Testis (tissue), 3 donors: ENCODE measurements around the gene SEC22A. TPM values are rescaled to one million over a fixed set of nuclear protein-coding genes. Genes with fewer than 3 reads are reported as not detected.

Source experiments
- DNase-seq: peaks from one replicate; pipeline ENCODE4 v3.0.0-alpha.2; 2019
- H3K27ac ChIP-seq, 2 donors: fragments of 200-600 bp; sonication (generic); one replicate each; pipeline ENCODE4 v1.5.1; 2019
- H3K27me3 ChIP-seq: fragments of 200-600 bp; sonication (generic); one replicate; pipeline ENCODE4 v1.5.1; 2019
- H3K36me3 ChIP-seq: fragments of 200-600 bp; sonication (generic); one replicate; pipeline ENCODE4 v1.5.1; 2017; ENCODE audit warnings: low read depth; ENCODE audit errors: missing control alignments
- H3K4me1 ChIP-seq: fragments of 200-600 bp; sonication (generic); one replicate; pipeline ENCODE4 v1.5.1; 2019
- H3K4me3 ChIP-seq, 2 donors: fragments of 200-600 bp; sonication (generic); one replicate each; pipeline ENCODE4 v1.5.1; 2017 to 2019
- H3K9me3 ChIP-seq: fragments of 200-600 bp; sonication (generic); one replicate; pipeline ENCODE4 v1.5.1; 2017
- POLR2A ChIP-seq: fragments of 450-650 bp; IDR thresholded peaks from one replicate; pipeline ENCODE4 v1.6.1; 2017; ENCODE audit warnings: antibody characterized with exemption, mild to moderate bottlenecking, moderate library complexity
- WGBS, 2 donors: methylation state at CpG; one replicate each; pipeline ENCODE4 v1.1.5; 2018; 5-methylcytosine and 5-hydroxymethylcytosine counted together
- intact Hi-C: fragments of 100-400 bp; cut with DNase I; formaldehyde crosslinking; loops from one replicate; pipeline ENCODE4 v1.15.1; 2023; ENCODE audit warnings: low total_unique reads
- polyA plus RNA-seq: library from polyadenylated mRNA; stranded (reverse); fragments of 350-450 nt; fragmentation: Illumina TruSeq; extraction: RNeasy Lipid Tissue Mini Kit (QIAGEN cat#74804); gene quantifications from one replicate; pipeline ENCODE4 v1.2.3, GENCODE V29; 2014; ENCODE audit warnings: low read depth, low replicate concordance; ENCODE audit not compliant: insufficient read depth
- total RNA-seq, 2 donors: library from RNA; depleted of rRNA; stranded (reverse); fragments of >200 nt; gene quantifications; one replicate each; pipeline ENCODE4 v1.2.3, GENCODE V29; 2016
- TF ChIP-seq, protein P1 (sequence below), 3 experiments: fragments of 450-650 bp in 2 of 3; fragments of 200-600 bp in 1 of 3; sonication (generic) in 1 of 3; IDR thresholded peaks; one replicate each; pipeline ENCODE4 v1.5.1; 2016 to 2019; ENCODE audit warnings: antibody characterized with exemption in 3 of 3, mild to moderate bottlenecking in 2 of 3, moderate library complexity in 1 of 3

The SEC22A gene
- total and polyA plus RNA-seq, 3 donors from 2014 or later, result 52.0 to 59.6 (median 58.8) TPM

DNA sequence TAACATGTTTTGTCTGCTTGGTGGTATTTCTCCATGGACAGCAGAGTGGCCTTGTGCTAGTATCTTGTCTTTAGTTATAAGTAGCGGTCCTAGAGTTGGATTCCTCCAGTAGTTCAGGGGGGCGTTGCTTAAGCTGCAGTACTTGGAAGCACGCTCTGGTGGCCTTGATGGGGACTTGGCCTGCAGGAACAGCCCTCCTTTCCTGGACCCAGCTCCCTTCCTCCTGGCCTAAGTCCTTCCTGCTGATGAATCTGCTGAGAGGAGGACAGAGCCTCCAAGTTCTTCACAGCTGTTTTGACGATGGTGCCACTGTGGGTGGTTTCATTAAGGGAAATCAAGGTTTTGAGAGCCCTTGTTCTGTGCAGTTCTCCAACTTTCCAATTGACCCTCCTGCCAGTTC, 38.6 kb upstream of the SEC22A start:
- Histone ChIP-seq H3K4me3 (no peak overlapping the region), H3K9me3 (no peaks in the 10 kb centered on the region), H3K27ac (no peak overlapping the region), H3K27me3 (no peaks in the 10 kb centered on the region), H3K4me1 (peaks cover 7% of the 10 kb centered on the region), H3K36me3 (no peaks in the 10 kb centered on the region)
- TF ChIP-seq, protein P1, sequence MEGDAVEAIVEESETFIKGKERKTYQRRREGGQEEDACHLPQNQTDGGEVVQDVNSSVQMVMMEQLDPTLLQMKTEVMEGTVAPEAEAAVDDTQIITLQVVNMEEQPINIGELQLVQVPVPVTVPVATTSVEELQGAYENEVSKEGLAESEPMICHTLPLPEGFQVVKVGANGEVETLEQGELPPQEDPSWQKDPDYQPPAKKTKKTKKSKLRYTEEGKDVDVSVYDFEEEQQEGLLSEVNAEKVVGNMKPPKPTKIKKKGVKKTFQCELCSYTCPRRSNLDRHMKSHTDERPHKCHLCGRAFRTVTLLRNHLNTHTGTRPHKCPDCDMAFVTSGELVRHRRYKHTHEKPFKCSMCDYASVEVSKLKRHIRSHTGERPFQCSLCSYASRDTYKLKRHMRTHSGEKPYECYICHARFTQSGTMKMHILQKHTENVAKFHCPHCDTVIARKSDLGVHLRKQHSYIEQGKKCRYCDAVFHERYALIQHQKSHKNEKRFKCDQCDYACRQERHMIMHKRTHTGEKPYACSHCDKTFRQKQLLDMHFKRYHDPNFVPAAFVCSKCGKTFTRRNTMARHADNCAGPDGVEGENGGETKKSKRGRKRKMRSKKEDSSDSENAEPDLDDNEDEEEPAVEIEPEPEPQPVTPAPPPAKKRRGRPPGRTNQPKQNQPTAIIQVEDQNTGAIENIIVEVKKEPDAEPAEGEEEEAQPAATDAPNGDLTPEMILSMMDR (IDR thresholded peaks at IDR 0.05), result no peak
- no peak for TF ChIP-seq POLR2A
- DNase-seq, result peak; percentile 55
- 31 to 55% methylated on average over 4 of the region's 4 CpGs for WGBS, 2 donors
- intact Hi-C loops, result no loop called here

DNA sequence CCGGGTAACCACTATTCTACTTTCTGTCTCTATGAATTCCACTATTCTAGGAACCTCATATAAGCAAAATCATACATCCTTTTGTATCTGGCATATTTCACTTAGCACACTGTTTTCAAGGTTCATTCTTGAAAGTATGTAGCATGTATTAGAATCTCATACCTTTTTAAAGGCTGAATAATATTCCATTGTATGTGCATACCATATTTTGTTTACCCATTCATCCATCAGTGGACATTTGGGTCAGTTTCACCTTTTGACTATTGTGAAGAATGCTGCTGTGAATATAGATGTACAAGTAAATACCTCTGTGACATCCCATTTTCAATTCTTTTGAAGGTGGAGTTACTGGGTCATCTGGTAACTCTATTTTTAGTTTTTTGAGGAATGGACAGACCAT, 36.6 kb upstream of the SEC22A start:
- Histone ChIP-seq H3K27me3 (no peaks in the 10 kb centered on the region), H3K36me3 (no peaks in the 10 kb centered on the region), H3K9me3 (no peaks in the 10 kb centered on the region), H3K27ac (no peak overlapping the region), H3K4me1 (peaks cover 7% of the 10 kb centered on the region), H3K4me3 (no peak overlapping the region)
- intact Hi-C loops, result no loop called here
- no peak for TF ChIP-seq POLR2A
- TF ChIP-seq, protein P1 (IDR thresholded peaks at IDR 0.05), result no peak
- DNase-seq, result no peak
- 94 to 98% methylated on average over 1 of the region's 1 CpG for WGBS, 2 donors

DNA sequence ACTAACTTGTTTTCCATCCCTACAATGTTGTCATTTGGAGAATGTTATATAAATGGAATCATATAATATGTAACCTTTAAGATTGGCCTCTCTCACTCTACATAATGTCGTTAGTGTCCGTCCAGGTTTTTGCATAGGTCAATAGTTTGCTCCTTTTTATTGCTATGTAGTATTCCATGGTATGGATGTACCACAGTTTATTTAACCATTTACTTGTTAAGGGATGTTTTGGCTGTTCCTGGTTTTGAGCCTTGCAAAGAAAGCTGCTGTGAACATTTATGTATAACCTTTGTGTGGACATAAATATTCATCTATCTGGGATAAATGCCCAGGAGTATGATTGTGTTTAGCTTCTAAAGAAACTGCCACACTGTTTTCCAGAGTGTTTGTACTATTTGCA, 34.1 kb upstream of the SEC22A start:
- no peak for DNase-seq
- Histone ChIP-seq H3K27me3 (no peaks in the 10 kb centered on the region), H3K4me1 (peaks cover 7% of the 10 kb centered on the region), H3K4me3 (no peak overlapping the region), H3K27ac (no peak overlapping the region), H3K9me3 (no peaks in the 10 kb centered on the region), H3K36me3 (no peaks in the 10 kb centered on the region)
- 92 to 94% methylated on average over 2 of the region's 2 CpGs for WGBS, 2 donors
- TF ChIP-seq, protein P1 (IDR thresholded peaks at IDR 0.05), result no peak
- TF ChIP-seq POLR2A, result no peak
- intact Hi-C loops, result no loop called here

DNA sequence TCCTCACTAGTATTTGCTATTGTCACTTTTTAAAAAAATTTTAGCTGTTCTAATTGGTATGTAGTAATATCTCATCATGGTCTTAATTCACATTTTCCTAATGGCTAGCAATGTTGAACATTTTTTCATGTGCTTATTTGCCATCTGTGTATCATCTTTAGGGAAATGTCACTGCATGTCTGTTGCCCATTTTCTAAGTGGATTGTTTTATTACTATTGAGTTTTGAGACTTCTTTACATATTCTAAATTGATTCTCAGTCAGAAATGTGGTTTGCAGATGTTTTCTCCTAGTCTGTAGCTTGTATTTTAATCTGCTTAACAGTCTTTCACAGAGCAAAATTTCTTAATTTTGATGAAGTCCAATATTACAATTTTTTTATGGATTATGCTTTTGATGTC, 33.6 kb upstream of the SEC22A start:
- DNase-seq, result no peak

DNA sequence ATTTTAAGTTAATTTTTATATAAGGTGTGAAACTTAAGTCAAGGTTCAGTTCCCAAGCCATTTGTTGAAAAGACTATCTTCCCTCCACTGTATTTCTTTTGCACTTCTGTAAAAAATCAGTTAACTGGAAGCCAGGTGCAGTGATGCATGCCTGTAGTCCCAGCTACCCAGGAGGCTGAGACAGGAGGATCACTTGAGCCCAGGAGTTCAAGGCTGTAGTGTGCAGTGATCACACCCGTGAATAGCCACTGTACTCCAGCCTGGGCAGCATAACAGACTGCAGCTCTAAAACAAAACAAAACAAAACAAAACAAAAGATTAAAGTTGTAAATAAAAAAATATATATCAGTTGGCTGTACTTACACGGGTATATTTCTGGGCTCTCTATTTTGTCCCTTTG, 33.1 kb upstream of the SEC22A start:
- no peak overlapping the region for H3K27ac ChIP-seq
- H3K4me3 ChIP-seq, result no peak overlapping the region
- no peaks in the 10 kb centered on the region for H3K9me3 ChIP-seq
- DNase-seq, result no peak
- no peak for TF ChIP-seq POLR2A
- TF ChIP-seq, protein P1 (IDR thresholded peaks at IDR 0.05), result no peak
- WGBS, 2 donors, result 58 to 70% methylated on average over 2 of the region's 2 CpGs
- no peaks in the 10 kb centered on the region for H3K27me3 ChIP-seq
- H3K36me3 ChIP-seq, result no peaks in the 10 kb centered on the region
- H3K4me1 ChIP-seq, result no peaks in the 10 kb centered on the region
- intact Hi-C loops, result no loop called here

More for the DNA sequence above, 33.6 kb upstream of the SEC22A start:
- Histone ChIP-seq H3K36me3 (no peaks in the 10 kb centered on the region), H3K27me3 (no peaks in the 10 kb centered on the region), H3K4me3 (no peak overlapping the region), H3K9me3 (no peaks in the 10 kb centered on the region), H3K27ac (no peak overlapping the region), H3K4me1 (peaks cover 3% of the 10 kb centered on the region)
- TF ChIP-seq, protein P1 (IDR thresholded peaks at IDR 0.05), result no peak
- TF ChIP-seq POLR2A, result no peak
- intact Hi-C loops, result no loop called here
